Heart left ventricle (tissue), 16 donors: ENCODE results near the gene OR4B1. TPM values are rescaled to one million over a fixed set of nuclear protein-coding genes. Genes with fewer than 3 reads are reported as not detected.

Experiments used
- ATAC-seq, 4 donors: fragments of 200-7000 bp; cut with Tn5 transposase; one replicate each; pipeline ENCODE4 v1.9.1; 2020 to 2022; ENCODE audit warnings: moderate library complexity in 4 of 4, mild to moderate bottlenecking in 3 of 4, moderate number of reproducible peaks in 1 of 4
- DNase-seq, 5 donors: peaks; one replicate each; pipeline ENCODE4 v3.0.0-alpha.2; 2020
- H3K27ac ChIP-seq, 12 donors: fragments of 200-600 bp; sonication (generic) in 4 of 12; one replicate each; pipeline versions ENCODE4 v1.5.0 to v1.8.0; 2016 to 2022; ENCODE audit warnings: mild to moderate bottlenecking in 2 of 12
- H3K27me3 ChIP-seq, 9 donors: fragments of 200-600 bp; sonication (generic) in 2 of 9; one replicate each; pipeline versions ENCODE4 v1.5.1 to v1.8.0; 2016 to 2022; ENCODE audit warnings: mild to moderate bottlenecking in 3 of 9
- H3K36me3 ChIP-seq, 9 donors: fragments of 200-600 bp; sonication (generic) in 2 of 9; one replicate each; pipeline versions ENCODE4 v1.5.0 to v1.8.0; 2018 to 2022; ENCODE audit warnings: mild to moderate bottlenecking in 2 of 9
- H3K4me1 ChIP-seq, 12 donors: fragments of 200-600 bp; sonication (generic) in 4 of 12; one replicate each; pipeline versions ENCODE4 v1.5.0 to v1.8.0; 2016 to 2022; ENCODE audit warnings: mild to moderate bottlenecking in 3 of 12
- H3K4me3 ChIP-seq, 12 donors: fragments of 200-600 bp; sonication (generic) in 4 of 12; one replicate each; pipeline versions ENCODE4 v1.5.0 to v1.8.0; 2017 to 2022; ENCODE audit warnings: mild to moderate bottlenecking in 9 of 12, moderate library complexity in 4 of 12
- H3K9me3 ChIP-seq, 12 donors: fragments of 200-600 bp; sonication (generic) in 4 of 12; one replicate each; pipeline versions ENCODE4 v1.5.0 to v1.8.0; 2016 to 2022; ENCODE audit warnings: mild to moderate bottlenecking in 1 of 12
- CTCF ChIP-seq, 12 donors: fragments of 200-600 bp; sonication (generic) in 4 of 12; IDR thresholded peaks; one replicate each; pipeline versions ENCODE4 v1.5.0 to v1.8.0; 2018 to 2022; ENCODE audit warnings: antibody characterized with exemption in 12 of 12, mild to moderate bottlenecking in 5 of 12
- POLR2A ChIP-seq, 2 donors: fragments of 450-650 bp; IDR thresholded peaks; one replicate each; pipeline ENCODE4 v1.6.1; 2017; ENCODE audit warnings: antibody characterized with exemption in 2 of 2, mild to moderate bottlenecking in 2 of 2, moderate library complexity in 2 of 2
- WGBS, 4 donors: extraction: QIAGEN DNeasy Blood & Tissue Kit in 2 of 4; methylation state at CpG; one replicate each; pipeline versions ENCODE4 v1.1.5 to v1.1.7; 2013 to 2018; 5-methylcytosine and 5-hydroxymethylcytosine counted together
- intact Hi-C, 10 donors: fragments of 100-400 bp; cut with DNase I; formaldehyde crosslinking; loops; one replicate each; pipeline versions ENCODE4 v1.11.1 to v1.14.2; 2022
- polyA plus RNA-seq, 2 donors: library from polyadenylated mRNA; stranded (reverse); fragments of 200-250 nt; gene quantifications; one replicate each; pipeline ENCODE4 v1.2.3, GENCODE V29; 2013
- total RNA-seq, 9 donors: library from RNA; depleted of rRNA in 2 of 9; stranded (reverse); fragments of >200 nt in 2 of 9; fragmentation: NEBNext Ultra II Directional in 3 of 9; extraction: Animal tissue kit (Norgen Biotek cat#: 25700) in 3 of 9; gene quantifications; one replicate each; pipeline versions ENCODE4 v1.1.0 to v1.2.4, GENCODE V29; 2016 to 2023
- donor health status: ischemic (EF 13 %, LVEDD 7.1; RV severe dilation, severe dysfunction).
- donor health status: healthy with polysubstance abuse.
- donor health status: DM: no; HTN: yes; CAD: no.
- donor health status: DM: no; HTN: no; CAD: no.
- donor health status: ischemic (EF 25% LVEDD 6.9; RV normal size, moderate dysfunction).
- donor health status: ischemic (EF 25% LVEDD 5.7; RV mildly dilated, moderate dysfunction).
- donor health status: healthy.
- donor health status: DM: yes; HTN: yes; CAD: no.
- donor health status: ischemic (EF 35%, LVEDD 5.7; RV mildly dilated, moderate dysfunction).
- donor health status: nonischemic (EF 11% LVEDD 7.7; RV severe dilation, severe dysfunction).
- donor health status: DM: yes; HTN: yes; CAD: no.
- donor health status: PGD.
- donor health status: ischemic (EF 29% LVEDD 5.4; RV normal size, mild dysfunction).
- donor health status: nonischemic (EF 23%, LVEDD 6.1; RV moderate dilation, normal function).

OR4B1 gene
- total and polyA plus RNA-seq, 11 donors, result not detected

- no peaks in the 10 kb centered on the region for H3K27me3 ChIP-seq
- peaks cover 0 to 40% (median 3%) of the 10 kb centered on the region in 9 donors for H3K36me3 ChIP-seq
- peaks cover 0 to 54% (median 30%) of the 10 kb centered on the region in 12 donors for H3K4me1 ChIP-seq
- no peaks in the 10 kb centered on the region for H3K9me3 ChIP-seq
- DNase-seq (peak; percentile 73 to 89 (median 83)), ATAC-seq (peak; percentile 82 to 89 (median 86))
- peak overlapping the region in 4 of 12 donors; percentile 1 to 25 (median 6) for H3K4me3 ChIP-seq
- intact Hi-C loops, result loop anchor here in 2 of 10 donors (5.0 to 10.0 kb wide), 3 partner anchors 138 to 998 kb away; partner anchors contain the start of gene OR4S1 (in 2 of the 2)
- 7 to 20% (median 11%) methylated on average over 7 of the region's 7 CpGs for whole genome bisulfite sequencing, 4 donors
- TF ChIP-seq CTCF (IDR thresholded peaks at IDR 0.05) (no peak), POLR2A (IDR thresholded peaks at IDR 0.05) (peak in 1 of 2 donors; percentile 22)
- peak overlapping the region; percentile 71 to 92 (median 86) for H3K27ac ChIP-seq
These were observed 46.9 kb upstream of the OR4B1 start for GRCh38 chr11:48169717-48170116.

- peak; percentile 17 to 52 (median 40) for ATAC-seq
- H3K4me1 ChIP-seq, result peaks cover 0 to 54% (median 31%) of the 10 kb centered on the region in 12 donors
- TF ChIP-seq POLR2A (IDR thresholded peaks at IDR 0.05), result no peak
- TF ChIP-seq CTCF (IDR thresholded peaks at IDR 0.05), result no peak
- no peaks in the 10 kb centered on the region for H3K27me3 ChIP-seq
- 36 to 41% (median 39%) methylated on average over 7 to 10 of the region's 10 CpGs for WGBS, 4 donors
- peaks cover 0 to 31% (median 0%) of the 10 kb centered on the region in 9 donors for H3K36me3 ChIP-seq
- peak overlapping the region in 7 of 12 donors; percentile 1 to 30 (median 9) for H3K4me3 ChIP-seq
- peak overlapping the region; percentile 71 to 92 (median 86) for H3K27ac ChIP-seq
- intact Hi-C loops, result loop anchor here in 2 of 10 donors (5.0 to 10.0 kb wide), 3 partner anchors 137 to 997 kb away; partner anchors contain the start of gene OR4S1 (in 2 of the 2)
- peak in 3 of 5 donors; percentile 43 to 63 (median 60) for DNase-seq
- H3K9me3 ChIP-seq, result no peaks in the 10 kb centered on the region
These were observed 46.1 kb upstream of the OR4B1 start for GRCh38 chr11:48170241-48171233.

GRCh38 chr11:48172818-48173609 is 43.6 kb upstream of the OR4B1 start:
- H3K4me3 ChIP-seq, result peak overlapping the region in 3 of 12 donors; percentile 13 to 28 (median 26)
- peaks cover 0 to 46% (median 29%) of the 10 kb centered on the region in 12 donors for H3K4me1 ChIP-seq
- WGBS, 4 donors, result 30 to 40% (median 36%) methylated on average over 13 to 14 of the region's 14 CpGs

More at GRCh38 chr11:48172818-48173609, 43.6 kb upstream of the OR4B1 start:
- ATAC-seq, result peak; percentile 48 to 73 (median 66)
- Histone ChIP-seq H3K27me3 (no peaks in the 10 kb centered on the region), H3K27ac (peak overlapping the region in 11 of 12 donors; percentile 17 to 91 (median 71)), H3K36me3 (peaks cover 0 to 10% (median 0%) of the 10 kb centered on the region in 9 donors), H3K9me3 (no peaks in the 10 kb centered on the region)
- TF ChIP-seq CTCF (IDR thresholded peaks at IDR 0.05) (peak; percentile 78 to 90 (median 84)), POLR2A (IDR thresholded peaks at IDR 0.05) (no peak)
- DNase-seq, result peak; percentile 59 to 82 (median 69)
- intact Hi-C loops, result loop anchor here in 2 of 10 donors (5.0 to 10.0 kb wide), 3 partner anchors 134 to 994 kb away; partner anchors contain the start of gene OR4S1 (in 2 of the 2)
